HCT116 (cell line): ENCODE data around the gene APAF1. TPM values are rescaled to one million over a fixed set of nuclear protein-coding genes. Genes with fewer than 3 reads are reported as not detected.

Experiments
- ATAC-seq: fragments of 200-7000 bp; cut with Tn5 transposase; 2 replicates; pipeline ENCODE4 v1.9.1; 2020; ENCODE audit warnings: mild to moderate bottlenecking, moderate library complexity
- BruUV-seq: library from RNA; stranded (reverse); fragments of 400-500 nt; replicated peaks from 2 replicates; lab custom pipeline; 2021; lab: Mats Ljungman, UMichigan
- CTCF ChIA-PET: fragments of 300-600 bp; sonication (Branson Sonifier 250); formaldehyde crosslinking; loops from one replicate; lab custom pipeline; 2021; ENCODE audit warnings: antibody characterized with exemption; lab: Charles Lee
- POLR2A ChIA-PET: fragments of 300-600, 350-600 bp; sonication (Branson Sonifier 250); formaldehyde crosslinking; loops from one replicate; lab custom pipeline; 2021; ENCODE audit warnings: antibody characterized with exemption; lab: Charles Lee
- RAD21 ChIA-PET, 2 experiments: fragments of 300-600 bp; sonication (Branson Sonifier 250); formaldehyde crosslinking; loops; one replicate each; lab custom pipeline; 2023; ENCODE audit warnings: low total read pairs in 2 of 2; ENCODE audit not compliant: uncharacterized antibody in 2 of 2, unreplicated experiment in 2 of 2, low non-redundant PET in 1 of 2; lab: Charles Lee
- DNase-seq: peaks from one replicate; pipeline ENCODE4 v3.0.0-alpha.2; 2010; ENCODE audit warnings: low read depth, low spot score
- H2AFZ ChIP-seq: fragments of 200-600 bp; shearing (Covaris generic), sonication (generic); 2 replicates; pipeline ENCODE4 v1.6.1; 2017; ENCODE audit warnings: low read depth, mixed run types, mixed read lengths, antibody characterized with exemption, low read length; ENCODE audit not compliant: poor library complexity, severe bottlenecking
- H3K27ac ChIP-seq: 2 replicates; pipeline ENCODE4 v1.5.1; 2012; ENCODE audit warnings: low read depth, low read length
- H3K27me3 ChIP-seq: fragments of 200-600 bp; sonication (generic); 2 replicates; pipeline ENCODE4 v1.6.1; 2016; ENCODE audit warnings: mixed run types, low read length, mixed read lengths; ENCODE audit not compliant: insufficient read depth
- H3K36me3 ChIP-seq, 2 experiments: fragments of 200-500 bp in 1 of 2; fragments of 200-600 bp in 1 of 2; sonication (Bioruptor generic) in 1 of 2; sonication (generic) in 1 of 2; 2 replicates each; pipeline versions ENCODE4 v1.5.1 to v1.6.1; 2014 to 2016; ENCODE audit warnings: low read length in 2 of 2, inconsistent platforms in 1 of 2, mixed read lengths in 1 of 2, mixed run types in 1 of 2; ENCODE audit not compliant: insufficient read depth in 2 of 2, control insufficient read depth in 1 of 2
- H3K4me1 ChIP-seq, 2 experiments: fragments of 200-600 bp in 1 of 2; sonication (generic) in 1 of 2; 2 replicates each; pipeline versions ENCODE4 v1.5.1 to v1.6.1; 2012 to 2017; ENCODE audit warnings: low read length in 2 of 2, inconsistent platforms in 1 of 2, mild to moderate bottlenecking in 1 of 2, mixed read lengths in 1 of 2, mixed run types in 1 of 2, moderate library complexity in 1 of 2; ENCODE audit not compliant: insufficient read depth in 2 of 2, control insufficient read depth in 1 of 2
- H3K4me2 ChIP-seq: fragments of 200-600 bp; sonication (generic); 2 replicates; pipeline ENCODE4 v1.6.1; 2017; ENCODE audit warnings: mixed run types, low read length, mixed read lengths
- H3K4me3 ChIP-seq, 2 experiments: fragments of 200-600 bp in 1 of 2; sonication (generic) in 1 of 2; replicated peaks in 1 of 2; 2 replicates each; pipeline ENCODE4 v1.5.1; 2011 to 2016; ENCODE audit warnings: low read length in 2 of 2, control low read depth in 1 of 2, low read depth in 1 of 2, mild to moderate bottlenecking in 1 of 2, mixed read lengths in 1 of 2, mixed run types in 1 of 2
- H3K79me2 ChIP-seq: fragments of 200-600 bp; sonication (generic); 2 replicates; pipeline ENCODE4 v1.6.1; 2017; ENCODE audit warnings: mild to moderate bottlenecking, mixed run types, low read length, moderate library complexity, mixed read lengths; ENCODE audit not compliant: insufficient read depth
- H3K9ac ChIP-seq: fragments of 200-600 bp; sonication (generic); 2 replicates; pipeline ENCODE4 v1.6.1; 2016; ENCODE audit warnings: low read length, mixed read lengths
- H3K9me2 ChIP-seq: fragments of 200-600 bp; sonication (generic), shearing (Covaris generic); 2 replicates; pipeline ENCODE4 v1.6.1; 2017; ENCODE audit warnings: mixed run types, mild to moderate bottlenecking, moderate library complexity; ENCODE audit not compliant: insufficient read depth
- H3K9me3 ChIP-seq, 2 experiments: fragments of 200-500 bp in 1 of 2; fragments of 200-600 bp in 1 of 2; sonication (Bioruptor generic) in 1 of 2; sonication (generic) in 1 of 2; 2 replicates each; pipeline ENCODE4 v1.6.1; 2014 to 2017; ENCODE audit warnings: low read length in 2 of 2, mixed read lengths in 2 of 2, inconsistent platforms in 1 of 2, low read depth in 1 of 2, mild to moderate bottlenecking in 1 of 2, mixed run types in 1 of 2, moderate library complexity in 1 of 2; ENCODE audit not compliant: control insufficient read depth in 1 of 2, insufficient read depth in 1 of 2
- H4K20me1 ChIP-seq: fragments of 200-600 bp; sonication (generic), shearing (Covaris generic); 2 replicates; pipeline ENCODE4 v1.6.1; 2017; ENCODE audit warnings: mixed run types, mild to moderate bottlenecking, moderate library complexity; ENCODE audit not compliant: insufficient read depth
- CBX3 ChIP-seq: IDR thresholded peaks from 2 replicates; pipeline ENCODE4 v1.6.1; 2012; ENCODE audit warnings: low read depth
- CEBPB ChIP-seq: IDR thresholded peaks from 2 replicates; pipeline ENCODE4 v1.6.1; 2012; ENCODE audit warnings: low read depth
- EGR1 ChIP-seq: IDR thresholded peaks from 2 replicates; pipeline ENCODE4 v1.6.1; 2012; ENCODE audit warnings: low read depth
- FOSL1 ChIP-seq: IDR thresholded peaks from 2 replicates; pipeline ENCODE4 v1.6.1; 2012; ENCODE audit warnings: low read depth
- POLR2AphosphoS5 ChIP-seq: IDR thresholded peaks from 2 replicates; pipeline ENCODE4 v1.6.1; 2011; ENCODE audit warnings: mild to moderate bottlenecking, low read depth, low read length, moderate library complexity
- SIN3A ChIP-seq: IDR thresholded peaks from 2 replicates; pipeline ENCODE4 v1.6.1; 2012; ENCODE audit warnings: low read depth
- SRF ChIP-seq: IDR thresholded peaks from 2 replicates; pipeline ENCODE4 v1.6.1; 2012; ENCODE audit warnings: low read depth
- TCF7L2 ChIP-seq: IDR thresholded peaks from 2 replicates; pipeline ENCODE4 v1.7.0; 2011; ENCODE audit warnings: borderline replicate concordance, inconsistent platforms; ENCODE audit not compliant: insufficient read depth, insufficient read length; ENCODE audit errors: extremely low read depth
- YY1 ChIP-seq: IDR thresholded peaks from 2 replicates; pipeline ENCODE4 v1.6.1; 2011; ENCODE audit warnings: low read length, low read depth, moderate library complexity, mild to moderate bottlenecking; ENCODE audit not compliant: insufficient replicate concordance; ENCODE audit errors: extremely low read depth
- ZBTB33 ChIP-seq: IDR thresholded peaks from 2 replicates; pipeline ENCODE4 v1.6.1; 2011; ENCODE audit warnings: mild to moderate bottlenecking, low read length, moderate library complexity; ENCODE audit not compliant: insufficient replicate concordance; ENCODE audit errors: extremely low read depth
- ZFX ChIP-seq: fragments of 450-650 bp; IDR thresholded peaks from 2 replicates; pipeline ENCODE4 v1.6.1; 2017
- intact Hi-C: fragments of 100-400 bp; cut with micrococcal nuclease; formaldehyde crosslinking; loops from 2 replicates; pipeline ENCODE4 v1.10.0; 2022
- total RNA-seq: library from RNA; stranded (reverse); gene quantifications from one replicate; pipeline ENCODE4 v1.2.1, GENCODE V29; 2021; ENCODE audit not compliant: unreplicated experiment
- TF ChIP-seq, protein P1 (sequence below): IDR thresholded peaks from 2 replicates; pipeline ENCODE4 v1.6.1; 2012
- TF ChIP-seq, protein P2 (sequence below), 3 experiments: fragments of 200-600 bp in 1 of 3; sonication (generic) in 1 of 3; IDR thresholded peaks in 2 of 3; conservative IDR thresholded peaks in 1 of 3; 2 replicates each; pipeline ENCODE4 v1.5.1; 2012 to 2017; ENCODE audit warnings: low read depth in 2 of 3, low read length in 2 of 3, antibody characterized with exemption in 1 of 3, borderline replicate concordance in 1 of 3, control low read depth in 1 of 3, mild to moderate bottlenecking in 1 of 3, mixed read lengths in 1 of 3, mixed run types in 1 of 3, moderate library complexity in 1 of 3; ENCODE audit not compliant: insufficient read depth in 1 of 3

APAF1 gene
- total RNA-seq, 1 experiment from 2014 or later, result 13.9 TPM

DNA sequence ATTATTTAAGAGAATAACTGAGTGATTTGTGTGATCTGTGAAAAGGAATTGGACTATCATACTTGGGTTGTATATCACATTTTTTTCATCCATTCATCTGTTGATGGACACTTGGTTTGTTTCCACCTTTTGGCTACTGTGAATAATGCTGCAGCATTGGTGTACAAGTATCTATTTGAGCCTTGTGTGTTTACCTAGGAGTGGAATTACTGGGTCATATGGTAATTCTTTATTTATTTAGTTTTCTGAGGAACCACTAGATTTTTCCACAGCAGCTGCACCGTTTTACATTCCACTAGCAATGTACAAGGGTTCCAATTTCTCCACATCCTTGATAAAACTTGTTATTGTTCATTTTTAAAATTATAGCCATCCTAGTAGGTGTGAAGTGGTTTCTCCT, 56.1 kb downstream of the APAF1 start:
- H4K20me1 ChIP-seq, result no peaks in the 10 kb centered on the region
- ATAC-seq (no peak), DNase-seq (no peak)
- CTCF ChIA-PET, result no interaction called here
- H3K4me2 ChIP-seq, result no peak overlapping the region
- H3K36me3 ChIP-seq, result peaks cover 0 to 2% of the 10 kb centered on the region in 2 experiments; a peak in 1 of 4 replicates
- H3K4me1 ChIP-seq, result no peaks in the 10 kb centered on the region
- TF ChIP-seq, protein P1, sequence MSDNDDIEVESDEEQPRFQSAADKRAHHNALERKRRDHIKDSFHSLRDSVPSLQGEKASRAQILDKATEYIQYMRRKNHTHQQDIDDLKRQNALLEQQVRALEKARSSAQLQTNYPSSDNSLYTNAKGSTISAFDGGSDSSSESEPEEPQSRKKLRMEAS, result no peak
- TF ChIP-seq POLR2AphosphoS5 (no peak), TCF7L2 (no peak), CBX3 (no peak), SRF (no peak), EGR1 (no peak), ZBTB33 (no peak), YY1 (no peak), FOSL1 (no peak), SIN3A (no peak), CEBPB (no peak), ZFX (no peak)
- TF ChIP-seq, protein P2, sequence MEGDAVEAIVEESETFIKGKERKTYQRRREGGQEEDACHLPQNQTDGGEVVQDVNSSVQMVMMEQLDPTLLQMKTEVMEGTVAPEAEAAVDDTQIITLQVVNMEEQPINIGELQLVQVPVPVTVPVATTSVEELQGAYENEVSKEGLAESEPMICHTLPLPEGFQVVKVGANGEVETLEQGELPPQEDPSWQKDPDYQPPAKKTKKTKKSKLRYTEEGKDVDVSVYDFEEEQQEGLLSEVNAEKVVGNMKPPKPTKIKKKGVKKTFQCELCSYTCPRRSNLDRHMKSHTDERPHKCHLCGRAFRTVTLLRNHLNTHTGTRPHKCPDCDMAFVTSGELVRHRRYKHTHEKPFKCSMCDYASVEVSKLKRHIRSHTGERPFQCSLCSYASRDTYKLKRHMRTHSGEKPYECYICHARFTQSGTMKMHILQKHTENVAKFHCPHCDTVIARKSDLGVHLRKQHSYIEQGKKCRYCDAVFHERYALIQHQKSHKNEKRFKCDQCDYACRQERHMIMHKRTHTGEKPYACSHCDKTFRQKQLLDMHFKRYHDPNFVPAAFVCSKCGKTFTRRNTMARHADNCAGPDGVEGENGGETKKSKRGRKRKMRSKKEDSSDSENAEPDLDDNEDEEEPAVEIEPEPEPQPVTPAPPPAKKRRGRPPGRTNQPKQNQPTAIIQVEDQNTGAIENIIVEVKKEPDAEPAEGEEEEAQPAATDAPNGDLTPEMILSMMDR (IDR thresholded peaks at IDR 0.05 in 2 of 3, conservative IDR thresholded peaks at IDR 0.05 in 1 of 3; ENCODE audit: borderline replicate concordance in 1 of 3, insufficient read depth in 1 of 3, low read depth in 2 of 3, low read length in 2 of 3), result no peak
- no peaks in the 10 kb centered on the region for H3K27me3 ChIP-seq
- no peak overlapping the region for H3K27ac ChIP-seq
- no peak overlapping the region for H3K4me3 ChIP-seq
- H2AFZ ChIP-seq, result no peak overlapping the region
- POLR2A ChIA-PET, result no interaction called here
- no peaks in the 10 kb centered on the region for H3K79me2 ChIP-seq
- RAD21 ChIA-PET, result no interaction called here
- no peak overlapping the region for H3K9ac ChIP-seq
- no peaks in the 10 kb centered on the region for H3K9me3 ChIP-seq
- intact Hi-C loops, result no loop called here
- no peaks in the 10 kb centered on the region for H3K9me2 ChIP-seq
- BruUV-seq, result no TSS peak
